Myocyte (in vitro differentiated cells): ENCODE data around the gene CBFB. TPM values are rescaled to one million over a fixed set of nuclear protein-coding genes. Genes with fewer than 3 reads are reported as not detected.

Experiments
- DNase-seq: peaks from one replicate; pipeline ENCODE4 v3.0.0-alpha.2; 2012; ENCODE audit warnings: low read depth
- total RNA-seq: library from RNA; depleted of rRNA; stranded (reverse); fragments of >200 nt; gene quantifications from 2 replicates; pipeline ENCODE4 v1.2.3, GENCODE V29; 2014

Gene CBFB
- total RNA-seq, 1 donor from 2014 or later = 75.1 TPM

DNA sequence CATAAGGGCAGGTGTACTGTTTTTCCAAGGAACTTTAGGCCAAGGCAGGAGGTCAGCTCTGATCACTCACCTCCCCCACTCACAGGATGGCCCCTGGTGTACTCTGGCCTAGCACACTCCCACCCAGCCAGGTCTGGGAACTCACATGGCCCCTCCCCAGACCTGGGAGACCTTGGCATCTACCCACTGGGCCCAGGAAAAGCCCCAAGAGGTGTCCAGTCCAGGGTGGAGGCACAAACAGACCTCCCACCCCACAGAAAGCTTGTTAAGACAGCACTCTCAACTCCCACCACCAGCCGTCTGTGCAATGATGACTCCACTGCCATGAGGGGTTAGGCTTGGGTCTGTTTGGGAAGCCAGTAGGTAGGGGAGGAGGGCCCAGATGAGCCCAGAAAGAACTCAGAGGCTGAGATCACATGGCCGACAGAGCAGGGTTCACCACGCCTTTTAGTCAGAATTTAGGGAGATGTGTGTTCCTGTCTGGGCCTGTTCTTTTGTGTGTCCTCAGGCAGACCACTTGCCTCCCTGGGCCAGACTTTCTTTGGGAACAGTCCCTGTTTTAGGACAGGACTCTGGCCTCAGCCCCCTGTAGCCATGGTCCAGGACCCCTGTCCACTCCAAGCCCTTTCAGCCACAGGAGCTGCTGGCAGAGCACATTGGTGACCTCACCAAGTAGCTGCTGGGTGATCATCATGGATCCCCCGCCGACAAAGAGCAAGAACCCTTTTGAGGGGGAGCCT lies 12.1 kb upstream of the CBFB start:
- no peak for DNase-seq

DNA sequence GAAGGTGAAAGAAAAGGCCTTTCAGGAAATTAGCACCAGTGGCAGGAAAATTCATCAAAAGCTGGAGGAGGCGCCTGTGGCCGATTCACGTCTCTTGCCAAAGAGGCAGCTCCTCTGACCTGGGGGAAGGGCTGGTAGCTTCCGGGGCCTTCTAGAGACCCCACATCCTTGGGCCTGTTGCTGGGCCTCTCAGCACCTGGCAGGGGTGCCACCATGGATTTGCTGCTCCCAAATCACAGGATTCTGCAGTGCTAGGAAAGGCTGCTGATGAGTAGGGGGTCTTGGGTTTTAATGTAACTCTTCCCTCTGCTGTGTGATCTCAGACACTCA lies 11.6 kb upstream of the CBFB start:
- no peak for DNase-seq

DNA sequence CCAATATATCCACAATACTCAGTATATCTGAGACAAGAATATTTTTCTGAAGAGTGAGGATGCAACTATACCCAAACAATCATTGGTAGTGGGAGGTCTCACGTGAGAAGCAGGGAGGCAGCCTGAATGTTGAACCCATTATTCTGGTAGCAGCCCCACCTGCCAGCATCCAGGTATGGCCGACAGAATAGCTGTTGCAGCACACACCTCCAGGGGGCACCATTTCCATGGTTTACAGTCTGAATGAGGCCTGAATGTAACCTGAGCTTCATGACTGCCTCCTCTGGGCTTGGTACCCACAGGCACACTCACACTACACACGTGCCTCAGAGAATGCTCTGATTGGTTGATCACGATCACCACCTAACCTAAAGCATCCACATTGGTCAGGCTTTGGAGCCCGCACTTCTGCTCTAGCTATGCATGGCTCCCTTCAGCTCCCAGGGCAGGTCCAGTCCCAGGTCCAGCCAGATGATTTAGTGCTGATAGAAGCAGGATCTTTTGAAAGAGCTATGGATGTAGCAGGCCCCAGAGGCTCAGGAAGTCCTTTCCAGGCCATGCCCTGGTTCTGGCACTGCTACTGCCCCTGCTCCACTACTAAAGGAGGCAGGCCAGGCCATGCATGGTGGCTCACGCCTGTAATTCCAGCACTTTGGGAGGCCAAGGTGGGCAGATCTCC lies 11.0 kb upstream of the CBFB start:
- DNase-seq = peak; percentile 85

DNA sequence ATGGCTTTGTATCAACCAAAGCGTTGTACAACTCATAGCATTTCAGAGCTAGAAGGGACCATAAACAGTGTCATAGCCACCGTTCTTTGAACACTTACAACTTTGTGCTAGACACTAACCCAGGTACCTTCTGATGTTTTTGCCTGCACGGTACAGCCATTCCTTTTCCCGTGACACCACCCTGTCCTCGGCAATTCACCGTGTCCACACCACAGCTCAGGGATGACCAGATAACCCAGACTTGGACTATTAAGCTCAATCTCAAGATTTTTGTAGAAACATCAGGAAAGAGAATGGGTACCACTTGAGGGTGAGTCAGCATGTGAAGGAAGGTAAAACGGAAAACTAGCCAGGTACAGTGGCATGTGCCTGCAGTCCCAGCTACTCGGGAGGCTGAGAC lies 9.8 kb upstream of the CBFB start:
- DNase-seq = no peak

DNA sequence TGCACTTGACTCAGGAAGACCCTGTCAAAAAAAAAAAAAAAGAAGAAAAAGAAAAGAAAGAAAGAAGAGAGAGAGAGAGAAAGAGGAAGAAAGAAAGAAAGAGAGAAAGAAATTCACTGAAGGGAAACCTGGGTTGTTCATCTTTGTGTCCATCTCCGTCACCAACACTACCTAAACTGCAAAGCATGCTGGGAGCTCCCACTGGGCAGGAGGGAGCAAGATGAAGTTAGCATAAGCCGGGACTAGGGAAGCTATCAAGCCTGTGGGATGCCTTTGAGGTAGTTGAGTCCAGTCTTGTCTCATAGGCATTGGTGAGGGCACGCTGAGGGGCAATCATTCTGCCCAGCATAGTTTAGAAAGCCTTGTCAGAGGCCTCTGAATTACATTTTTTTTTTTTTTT lies 7.6 kb upstream of the CBFB start:
- no peak for DNase-seq

DNA sequence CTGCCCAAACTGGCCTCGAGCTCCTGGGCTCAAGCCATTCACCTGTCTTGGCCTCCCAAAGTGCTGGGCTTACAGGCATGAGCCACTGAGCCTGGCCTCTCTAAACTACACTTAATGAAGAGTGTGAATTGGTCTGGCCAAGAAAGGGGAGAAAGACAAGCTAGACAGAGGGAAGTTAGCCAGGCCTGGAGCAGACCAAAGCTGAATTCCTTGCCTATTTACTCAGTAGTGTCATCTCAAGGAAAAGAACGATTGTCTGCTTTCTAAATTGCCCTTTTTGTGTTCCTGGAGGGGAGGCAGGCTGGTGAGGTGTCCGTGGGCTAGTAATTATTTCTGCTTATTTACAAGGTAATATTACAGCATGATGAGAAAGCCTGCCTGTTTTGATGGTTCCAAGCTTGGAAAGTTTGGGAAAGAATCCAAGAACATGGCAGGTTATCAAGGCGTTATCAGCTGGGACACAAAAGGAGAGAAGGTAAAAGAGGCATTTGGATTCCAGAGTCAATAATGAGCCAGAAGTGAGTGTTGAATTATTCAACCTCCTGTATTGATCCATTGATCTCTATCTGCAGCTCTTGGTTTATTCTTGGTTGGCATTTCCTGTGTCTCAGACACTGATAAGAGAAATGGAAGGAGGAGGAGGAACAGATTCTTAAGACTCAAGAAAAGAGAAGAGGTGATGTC lies 6.3 kb upstream of the CBFB start:
- no peak for DNase-seq

DNA sequence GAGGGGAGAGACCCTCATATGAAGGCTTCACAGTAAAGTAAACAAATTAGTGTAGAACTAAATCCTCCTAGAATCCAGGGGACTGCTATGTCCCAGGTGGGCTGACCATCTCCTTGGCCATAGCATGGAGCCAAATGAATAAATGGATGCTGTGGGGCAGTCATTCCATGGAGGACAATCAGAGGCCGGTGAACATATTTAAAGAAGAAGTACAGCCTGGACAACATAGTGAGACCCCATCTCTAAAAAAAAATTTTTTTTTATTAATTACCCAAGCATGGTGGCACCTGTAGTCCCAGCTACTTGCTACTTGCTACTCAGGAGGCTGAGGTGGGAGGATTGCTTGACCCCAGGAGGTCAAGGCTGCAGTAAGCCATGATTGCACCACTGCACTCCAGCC lies 5.3 kb upstream of the CBFB start:
- no peak for DNase-seq

DNA sequence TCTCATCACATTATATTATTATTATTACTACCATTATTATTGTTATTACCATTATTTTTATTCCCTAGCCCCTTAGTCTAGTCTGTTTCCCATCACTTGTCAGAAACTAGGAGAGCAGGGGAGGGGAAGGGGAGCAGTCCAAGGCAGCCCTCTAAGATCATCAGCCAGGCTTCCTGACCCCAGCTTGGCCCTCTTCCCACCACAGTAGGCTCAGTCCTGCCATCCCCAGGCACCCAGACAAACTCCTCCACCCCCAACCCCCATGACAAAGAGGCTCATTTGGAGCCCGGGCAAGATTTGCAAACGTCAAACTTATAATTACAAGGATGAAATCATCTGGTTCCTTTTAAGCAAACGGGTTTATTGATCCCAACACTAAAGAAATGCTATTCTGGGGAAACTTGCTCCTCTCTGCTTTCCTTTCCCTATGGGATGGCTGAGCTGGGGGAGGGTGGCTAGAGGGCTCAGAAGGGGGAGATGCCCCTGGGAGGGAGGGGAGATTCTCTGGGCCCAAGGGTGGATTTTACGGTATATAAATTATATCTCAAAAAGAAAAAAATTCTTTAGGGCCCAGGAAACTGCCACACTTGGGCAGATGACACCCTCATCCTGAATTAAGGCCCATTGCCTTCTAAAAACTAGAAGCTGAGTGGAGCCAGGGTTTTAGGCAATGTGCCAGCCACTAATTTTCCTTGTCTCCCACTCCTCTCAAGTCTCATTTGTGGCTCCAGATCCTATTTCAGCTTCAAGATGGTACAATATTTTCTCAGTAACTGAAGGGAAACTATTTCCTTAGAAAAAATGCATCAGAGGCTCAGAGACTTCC lies 4.4 kb upstream of the CBFB start:
- no peak for DNase-seq

DNA sequence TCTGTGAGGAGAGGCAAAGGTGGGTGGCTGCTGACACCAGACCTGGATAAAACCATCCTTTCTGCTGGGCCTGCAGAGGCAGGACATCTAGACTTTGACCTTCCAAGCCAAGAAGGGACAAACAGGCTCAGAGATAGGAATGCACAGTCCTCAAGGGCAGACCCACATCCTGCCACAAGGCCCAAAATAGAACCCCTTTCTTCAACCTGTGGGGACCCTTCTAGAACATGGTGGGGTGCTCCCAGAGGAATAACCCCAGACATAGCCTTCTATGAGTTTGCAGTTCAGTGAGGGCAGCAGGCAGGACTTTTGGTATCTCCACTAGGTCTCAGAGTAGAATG lies 3.8 kb upstream of the CBFB start:
- no peak for DNase-seq

DNA sequence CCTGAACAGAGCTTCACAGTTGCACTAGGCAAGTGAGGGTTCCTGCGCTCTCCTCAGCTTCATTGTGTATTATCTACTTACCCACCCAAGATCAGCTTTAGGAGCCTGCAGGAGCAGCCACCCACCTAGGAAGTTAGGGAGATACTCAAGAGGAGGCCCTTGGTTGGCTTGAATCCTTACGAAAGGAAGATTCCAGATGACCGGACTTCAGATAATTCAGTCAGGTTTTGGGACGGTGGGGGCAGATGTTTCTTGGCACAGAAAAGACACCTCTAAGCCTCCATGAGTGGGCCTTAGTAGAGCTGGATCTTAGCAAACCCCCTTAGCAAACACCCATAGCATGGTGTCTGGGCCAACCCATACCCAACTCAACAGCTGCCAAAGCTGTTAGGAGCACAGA lies 2.4 kb upstream of the CBFB start:
- no peak for DNase-seq

DNA sequence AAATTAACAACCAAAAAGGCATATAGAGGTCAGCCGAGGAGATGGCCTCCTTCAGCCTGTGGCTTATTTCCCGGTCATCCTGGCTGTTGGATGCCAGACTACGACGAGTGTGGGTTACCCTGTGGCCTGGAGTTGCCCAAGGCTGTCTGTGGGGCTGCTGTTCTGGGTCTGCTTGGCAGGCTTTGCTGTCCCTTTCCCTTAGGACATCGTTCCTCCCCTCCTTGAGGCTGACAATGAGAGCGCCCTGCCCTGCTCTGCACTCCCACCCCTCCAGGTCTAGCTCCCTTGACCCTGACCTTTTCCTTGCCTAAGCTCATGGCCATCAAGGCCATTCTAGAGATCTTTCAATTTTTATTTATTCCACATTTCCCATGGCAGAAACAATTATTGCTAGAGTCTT lies 1.9 kb upstream of the CBFB start:
- no peak for DNase-seq

DNA sequence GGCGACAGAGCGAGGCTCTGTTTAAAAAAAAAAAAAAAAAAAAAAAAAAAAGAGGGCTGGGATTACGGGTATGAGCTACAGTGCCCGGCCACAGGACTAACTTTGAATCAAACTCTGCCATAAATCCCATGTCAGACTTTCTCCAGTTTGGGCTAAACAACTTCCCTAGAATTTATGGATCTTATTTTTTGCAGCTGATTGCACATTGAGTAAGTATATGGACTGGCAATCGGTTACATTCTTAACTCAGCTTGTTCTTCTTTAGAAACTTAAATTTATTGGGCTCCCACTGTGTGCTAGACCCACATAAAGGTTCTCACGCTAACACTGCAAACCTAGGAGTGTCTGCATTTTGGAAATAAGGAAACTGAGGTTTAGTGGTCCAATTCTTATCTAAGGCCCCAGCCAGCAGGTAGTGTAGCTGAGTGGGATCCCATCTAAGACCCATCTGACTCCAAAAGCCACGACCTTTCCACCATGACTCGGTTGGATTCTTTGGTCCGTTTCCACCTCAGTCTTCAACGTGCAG lies 718 bp upstream of the CBFB start:
- no peak for DNase-seq

DNA sequence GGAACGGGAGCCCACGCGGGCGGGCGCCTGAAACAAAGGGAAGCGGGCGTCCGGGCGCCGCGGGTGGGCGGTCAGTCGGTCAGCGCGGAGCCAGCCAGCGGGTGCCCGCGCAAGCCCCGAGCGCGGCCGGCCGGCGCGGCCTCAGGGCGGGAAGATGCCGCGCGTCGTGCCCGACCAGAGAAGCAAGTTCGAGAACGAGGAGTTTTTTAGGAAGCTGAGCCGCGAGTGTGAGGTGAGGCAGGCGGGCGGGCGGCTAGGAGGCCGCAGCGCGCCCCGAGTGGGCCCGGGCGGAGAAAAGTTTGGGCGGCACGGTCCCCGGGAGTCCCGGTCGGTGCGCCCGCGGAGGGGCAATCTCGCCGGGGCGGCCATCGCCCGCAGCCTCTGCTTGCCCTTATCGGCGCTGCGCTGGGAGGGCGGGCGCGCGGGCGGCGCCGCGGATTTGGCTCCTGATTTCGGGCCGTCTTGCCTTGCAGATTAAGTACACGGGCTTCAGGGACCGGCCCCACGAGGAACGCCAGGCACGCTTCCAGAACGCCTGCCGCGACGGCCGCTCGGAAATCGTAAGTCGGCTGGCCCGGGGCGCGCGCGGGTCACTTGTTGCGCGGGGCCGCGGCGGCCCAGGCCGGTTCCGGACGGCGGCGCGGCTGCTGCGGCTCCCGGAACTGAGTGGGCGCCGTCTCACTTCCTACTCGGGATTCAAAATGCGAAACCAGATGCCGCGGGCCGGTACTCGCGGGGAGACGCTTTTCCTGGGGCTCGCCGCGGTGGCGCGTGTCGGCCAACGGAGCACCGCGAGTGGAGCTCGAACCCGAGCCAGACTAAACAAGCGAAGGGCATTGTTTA lies 526 bp downstream of the CBFB start:
- peak; percentile 58 for DNase-seq

DNA sequence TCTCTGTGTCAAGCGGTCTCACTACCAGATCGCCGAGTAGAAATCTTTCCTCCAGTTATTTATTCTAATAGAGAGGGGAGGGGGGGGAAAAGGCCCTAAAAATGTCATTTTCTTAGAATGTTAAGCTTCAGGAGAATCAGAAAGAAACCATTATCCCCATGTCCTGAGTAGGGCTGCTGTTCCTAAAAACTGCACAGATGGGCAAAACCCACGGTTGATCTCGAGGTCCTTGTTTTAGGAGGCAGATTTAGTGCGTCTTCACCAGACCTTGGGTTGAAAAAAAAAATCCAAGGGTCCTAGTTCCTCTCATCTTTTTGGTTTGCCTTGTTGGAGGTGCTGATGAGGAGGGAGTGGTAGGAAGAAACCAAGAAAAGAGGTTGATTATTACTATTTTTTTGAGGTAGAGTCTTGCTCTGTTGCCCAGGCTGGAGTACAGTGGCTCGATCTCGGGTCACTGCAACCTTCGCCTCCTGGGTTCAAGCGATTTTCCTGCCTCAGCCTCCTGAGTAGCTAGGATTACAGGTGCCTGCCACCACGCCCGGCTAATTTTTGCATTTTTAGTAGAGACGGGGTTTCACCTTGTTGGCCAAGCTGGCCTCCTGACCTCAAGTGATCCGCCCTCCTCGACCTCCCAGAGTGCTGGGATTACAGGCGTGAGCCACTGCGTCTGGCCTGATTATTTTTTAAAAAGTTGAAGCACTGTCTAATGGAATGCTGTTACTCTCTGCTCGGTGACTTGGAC lies 1.4 kb downstream of the CBFB start:
- DNase-seq = no peak

DNA sequence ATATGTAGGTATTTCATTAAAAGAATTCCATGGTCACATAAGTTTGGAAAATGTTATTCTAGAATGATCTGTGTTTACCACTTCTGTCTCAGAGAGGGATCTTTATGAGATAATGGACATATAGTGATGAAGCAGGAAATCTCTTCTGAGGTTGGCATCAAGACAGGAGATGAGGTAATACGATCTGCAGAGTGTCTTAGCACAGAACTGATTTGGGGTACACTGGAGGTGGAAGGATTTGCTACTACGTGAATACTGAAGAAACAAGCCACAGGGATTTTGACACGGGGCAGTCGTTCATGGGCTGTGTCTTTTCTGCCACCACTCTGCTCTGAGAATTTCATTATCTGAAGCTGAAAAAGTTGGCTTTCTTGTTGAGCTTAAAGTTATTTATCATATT lies 5.5 kb downstream of the CBFB start:
- DNase-seq = peak; percentile 26

DNA sequence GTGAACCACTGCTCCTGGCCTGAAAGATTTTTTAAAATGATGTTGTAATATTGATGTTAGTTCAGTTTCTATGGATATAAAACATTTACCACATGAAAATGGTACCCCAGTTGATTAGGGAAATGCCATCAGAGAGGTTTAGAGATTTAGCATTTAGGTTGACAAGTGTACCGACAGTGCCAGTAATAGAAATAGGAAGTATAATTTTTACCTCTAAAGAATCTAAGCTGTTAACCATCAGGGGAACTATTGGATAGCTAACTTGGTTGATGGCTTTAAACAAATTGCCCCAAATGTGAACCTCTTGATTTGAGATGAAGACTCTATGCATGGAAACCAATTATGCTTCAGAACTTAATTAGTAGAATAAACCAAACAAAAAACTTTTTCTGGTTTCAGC lies 6.4 kb downstream of the CBFB start:
- no peak for DNase-seq

DNA sequence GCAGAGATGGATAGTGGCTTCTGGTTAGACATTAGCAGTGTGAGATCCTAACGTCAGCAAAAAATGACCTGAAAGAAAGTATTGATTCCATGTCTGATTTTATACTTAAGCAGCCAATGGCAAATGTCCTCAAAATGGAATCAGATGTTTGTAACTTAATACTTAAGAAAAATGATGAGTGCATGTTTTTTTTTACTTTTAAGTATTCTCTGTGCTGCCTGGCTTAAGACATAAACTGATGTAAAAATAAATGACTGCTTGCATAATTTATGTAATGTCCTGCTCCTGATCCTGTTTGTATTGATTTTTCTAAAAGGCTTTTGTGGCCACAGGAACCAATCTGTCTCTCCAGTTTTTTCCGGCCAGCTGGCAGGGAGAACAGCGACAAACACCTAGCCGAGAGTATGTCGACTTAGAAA lies 7.4 kb downstream of the CBFB start:
- DNase-seq = no peak

DNA sequence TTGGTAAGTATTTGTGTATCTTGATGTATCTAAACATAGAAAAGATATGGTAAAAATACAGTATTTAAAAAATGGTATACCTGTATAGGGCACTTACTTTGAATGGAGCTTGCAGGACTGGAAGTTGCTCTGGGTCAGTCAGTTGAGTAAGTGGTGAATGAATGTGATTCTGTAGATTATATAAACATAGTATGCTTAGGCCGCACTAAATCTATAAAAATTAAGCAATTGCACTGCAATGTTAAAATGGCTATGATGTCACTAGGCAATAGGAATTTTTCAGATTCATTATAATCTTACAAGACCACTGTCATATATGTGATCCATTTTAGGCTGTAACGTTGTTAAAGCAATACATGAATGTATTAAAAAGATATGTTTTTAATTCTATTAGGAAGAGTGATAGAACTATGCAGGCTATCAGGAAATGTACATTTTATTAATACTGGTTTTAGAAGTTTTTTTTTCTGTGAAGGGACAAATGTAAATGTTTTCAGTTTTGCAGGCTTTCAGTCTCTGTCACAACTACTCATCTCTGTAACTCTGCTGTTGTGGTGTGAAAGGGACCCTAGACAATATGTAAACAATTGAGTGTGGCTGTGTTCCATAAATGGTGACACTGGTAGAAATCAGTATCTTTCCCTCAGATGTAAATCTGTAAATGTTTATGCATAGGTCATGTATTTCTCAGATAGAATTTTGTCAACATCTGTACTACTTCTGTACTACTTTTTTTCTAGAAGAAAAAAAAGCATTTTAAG lies 10.5 kb downstream of the CBFB start:
- no peak for DNase-seq

DNA sequence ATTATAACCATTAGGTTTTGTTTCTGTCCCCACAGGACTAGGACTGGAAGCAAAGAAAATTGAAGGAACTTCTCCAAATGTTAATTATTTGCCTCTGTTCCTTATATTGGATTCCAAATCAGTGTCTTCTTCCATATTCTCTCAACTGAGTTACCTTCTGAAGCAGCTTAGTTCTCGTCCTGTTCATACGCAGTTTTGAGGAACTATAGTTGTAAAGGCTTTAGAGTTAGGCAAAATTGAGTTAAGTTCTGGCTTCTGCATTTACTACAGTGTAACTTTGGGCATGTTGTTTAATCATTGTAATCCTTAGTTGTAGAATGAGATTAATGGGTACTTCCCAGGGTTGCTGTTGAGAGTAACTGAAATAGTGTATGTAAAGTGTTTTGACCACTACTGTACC lies 11.2 kb downstream of the CBFB start:
- DNase-seq = no peak
